T47D (cell line): Measurements from ENCODE around the gene ARHGAP9.
"Not testable (repeated sequence)": the region's sequence is repeated elsewhere in the genome, so short reads cannot be mapped to it uniquely, and the experiment has no call there.

Experiments
- DNase-seq, 2 experiments: peaks; one replicate each; pipeline versions ENCODE4 v3.0.0 to v3.0.0-alpha.2; 2011 to 2012; ENCODE audit warnings: low read depth in 1 of 2, low spot score in 1 of 2
- JUND ChIP-seq: IDR thresholded peaks from 2 replicates; pipeline ENCODE4 v1.6.1; 2012; ENCODE audit warnings: low read depth
- in situ Hi-C: cut with HindIII; loops from 2 replicates; pipeline ENCODE4 v1.10.0; 2016; ENCODE audit warnings: low sequenced_read_pairs, low pct_unique_long_range_greater_than_20kb

ARHGAP9 gene

DNA sequence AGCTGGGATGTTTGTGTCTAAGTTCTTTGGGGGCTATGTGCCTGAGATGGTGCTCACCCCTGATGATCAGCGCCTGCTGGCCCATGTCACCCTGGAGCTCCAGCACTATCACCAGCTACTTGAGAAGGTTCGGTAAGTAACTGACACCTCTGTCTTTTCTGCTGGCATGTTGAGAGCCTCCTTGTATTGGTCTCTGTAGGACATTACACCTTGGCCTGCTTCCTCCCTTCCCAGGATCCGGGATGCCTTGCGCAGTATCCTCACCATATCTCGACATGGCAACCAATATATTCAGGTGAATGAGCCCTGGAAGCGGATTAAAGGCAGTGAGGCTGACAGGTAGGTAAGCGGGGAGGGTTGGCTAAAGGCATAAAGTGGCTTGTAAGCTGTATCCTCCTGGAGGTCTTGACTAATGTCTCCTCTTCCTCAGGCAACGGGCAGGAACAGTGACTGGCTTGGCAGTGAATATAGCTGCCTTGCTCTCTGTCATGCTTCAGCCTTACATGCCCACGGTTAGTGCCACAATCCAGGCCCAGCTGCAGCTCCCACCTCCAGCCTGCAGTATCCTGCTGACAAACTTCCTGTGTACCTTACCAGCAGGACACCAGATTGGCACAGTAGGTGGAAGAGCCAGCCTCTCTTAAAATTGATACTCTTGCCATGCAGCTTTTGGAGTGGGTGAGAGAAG, 35.2 kb upstream of the ARHGAP9 start:
- in situ Hi-C loops = no loop called here
- TF ChIP-seq JUND = no peak
- no peak for DNase-seq

DNA sequence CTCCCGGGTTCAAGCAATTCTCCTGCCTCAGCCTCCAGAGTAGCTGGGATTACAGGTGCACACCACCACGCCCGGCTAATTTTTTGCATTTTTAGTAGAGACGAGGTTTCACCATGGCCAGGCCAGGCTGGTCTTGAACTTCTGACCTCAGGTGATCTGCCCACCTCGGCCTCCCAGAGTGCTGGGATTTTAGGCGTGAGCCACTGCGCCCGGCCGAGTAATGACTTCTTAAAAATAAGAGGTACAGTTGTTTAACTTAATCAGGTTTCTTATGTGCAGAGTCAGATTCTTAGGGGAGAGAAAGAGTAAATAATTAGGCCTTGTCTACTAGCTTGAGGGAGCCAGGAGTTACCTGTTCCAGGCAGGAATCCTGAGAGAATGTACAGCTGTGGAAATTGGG, 34.6 kb upstream of the ARHGAP9 start:
- in situ Hi-C loops = not testable (repeated sequence)

DNA sequence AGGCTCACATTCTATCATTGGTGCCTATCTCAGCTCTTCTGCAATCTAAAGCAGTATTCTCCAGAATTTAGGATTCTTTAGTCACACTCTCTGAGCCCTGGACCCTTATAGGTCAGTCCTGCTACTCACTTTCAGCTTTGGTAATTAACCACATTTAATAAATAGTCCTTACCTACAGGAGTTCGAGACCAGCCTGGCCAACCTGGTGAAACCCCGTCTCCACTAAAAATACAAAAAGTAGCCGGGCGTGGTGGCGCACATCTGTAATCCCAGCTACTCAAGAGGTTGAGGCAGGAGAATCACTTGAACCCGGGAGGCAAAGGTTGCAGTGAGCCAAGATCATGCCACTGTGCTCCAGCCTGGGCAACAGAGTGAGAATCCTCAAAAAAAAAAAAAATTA, 34.0 kb upstream of the ARHGAP9 start:
- DNase-seq, in situ Hi-C loops: not testable (repeated sequence)

More for the DNA sequence above, 34.6 kb upstream of the ARHGAP9 start:
- not testable (repeated sequence) for DNase-seq

DNA sequence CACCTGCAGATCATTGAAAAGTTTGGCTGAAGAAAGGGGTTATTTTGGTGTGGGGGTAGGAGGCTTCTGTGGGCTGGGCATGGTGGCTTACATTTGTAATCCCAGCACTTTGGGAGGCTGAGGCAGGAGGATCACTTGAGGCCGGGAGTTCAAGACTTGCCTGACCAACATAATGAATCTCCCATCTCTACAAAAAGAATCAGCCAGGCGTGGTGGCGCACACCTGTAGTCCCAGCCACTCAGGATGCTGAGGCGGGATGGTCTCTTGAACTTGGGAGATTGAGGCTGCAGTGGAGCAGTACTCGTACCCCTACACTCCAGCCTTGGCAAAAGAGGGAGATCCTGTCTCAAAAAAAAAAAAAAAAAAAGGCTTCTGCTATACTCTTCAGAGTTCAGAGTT, 33.6 kb upstream of the ARHGAP9 start:
- no peak for TF ChIP-seq JUND
- in situ Hi-C loops = no loop called here
- no peak for DNase-seq

DNA sequence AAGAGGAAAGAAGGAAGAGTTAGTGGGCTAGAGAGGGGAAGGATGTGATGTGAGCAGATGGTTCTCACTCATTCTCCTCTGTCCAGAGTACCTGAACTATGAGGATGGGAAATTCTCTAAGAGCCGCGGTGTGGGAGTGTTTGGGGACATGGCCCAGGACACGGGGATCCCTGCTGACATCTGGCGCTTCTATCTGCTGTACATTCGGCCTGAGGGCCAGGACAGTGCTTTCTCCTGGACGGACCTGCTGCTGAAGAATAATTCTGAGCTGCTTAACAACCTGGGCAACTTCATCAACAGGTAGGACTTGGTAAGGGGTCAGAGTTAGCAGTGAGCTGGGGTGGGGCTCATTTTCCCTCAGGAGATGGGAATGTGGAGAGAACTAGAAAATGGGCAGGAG, 33.0 kb upstream of the ARHGAP9 start:
- no peak for DNase-seq
- in situ Hi-C loops = no loop called here
- no peak for TF ChIP-seq JUND

DNA sequence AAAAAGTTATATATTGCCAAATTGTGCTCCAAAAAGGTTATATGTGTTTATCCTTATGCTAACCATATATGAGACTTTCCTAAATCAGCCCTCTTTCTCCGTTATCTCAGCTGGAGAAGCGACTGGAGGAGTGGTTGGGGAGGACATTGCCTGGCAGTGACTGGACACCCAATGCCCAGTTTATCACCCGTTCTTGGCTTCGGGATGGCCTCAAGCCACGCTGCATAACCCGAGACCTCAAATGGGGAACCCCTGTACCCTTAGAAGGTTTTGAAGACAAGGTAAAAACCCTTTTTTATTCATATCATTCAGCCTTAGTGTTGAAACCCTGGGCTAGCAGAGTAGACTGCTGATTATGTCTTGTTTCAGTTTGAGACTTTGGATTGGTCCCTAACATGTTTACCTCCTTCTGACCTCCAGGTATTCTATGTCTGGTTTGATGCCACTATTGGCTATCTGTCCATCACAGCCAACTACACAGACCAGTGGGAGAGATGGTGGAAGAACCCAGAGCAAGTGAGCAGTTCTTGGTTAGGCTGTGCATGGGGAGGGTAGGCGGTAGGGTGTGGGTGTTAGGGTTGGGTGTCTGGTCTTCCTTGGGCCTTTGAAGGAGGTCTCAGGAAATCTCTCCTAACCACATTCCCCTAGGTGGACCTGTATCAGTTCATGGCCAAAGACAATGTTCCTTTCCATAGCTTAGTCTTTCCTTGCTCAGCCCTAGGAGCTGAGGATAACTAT, 32.1 kb upstream of the ARHGAP9 start:
- TF ChIP-seq JUND = no peak
- DNase-seq = no peak
- in situ Hi-C loops = no loop called here

DNA sequence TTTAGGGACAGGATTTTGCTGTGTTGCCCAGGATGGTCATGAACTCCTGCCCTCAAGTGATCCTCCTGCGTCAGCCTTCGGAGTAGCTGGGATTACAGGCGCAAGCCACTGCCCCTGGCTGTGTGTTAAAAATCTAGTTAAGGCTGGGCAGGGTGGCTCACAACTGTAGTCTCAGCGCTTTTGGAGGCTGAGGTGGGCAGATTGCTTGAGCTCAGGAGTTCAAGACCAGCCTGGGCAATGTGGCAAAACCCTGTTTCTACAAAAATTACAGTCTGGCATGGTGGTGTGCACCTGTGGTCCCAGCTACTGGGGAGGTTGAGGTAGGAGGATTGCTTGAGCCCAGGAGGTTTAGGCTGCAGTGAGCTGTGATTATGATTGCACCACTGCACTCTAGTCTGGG, 31.5 kb upstream of the ARHGAP9 start:
- TF ChIP-seq JUND = no peak
- DNase-seq = no peak
- in situ Hi-C loops = no loop called here

DNA sequence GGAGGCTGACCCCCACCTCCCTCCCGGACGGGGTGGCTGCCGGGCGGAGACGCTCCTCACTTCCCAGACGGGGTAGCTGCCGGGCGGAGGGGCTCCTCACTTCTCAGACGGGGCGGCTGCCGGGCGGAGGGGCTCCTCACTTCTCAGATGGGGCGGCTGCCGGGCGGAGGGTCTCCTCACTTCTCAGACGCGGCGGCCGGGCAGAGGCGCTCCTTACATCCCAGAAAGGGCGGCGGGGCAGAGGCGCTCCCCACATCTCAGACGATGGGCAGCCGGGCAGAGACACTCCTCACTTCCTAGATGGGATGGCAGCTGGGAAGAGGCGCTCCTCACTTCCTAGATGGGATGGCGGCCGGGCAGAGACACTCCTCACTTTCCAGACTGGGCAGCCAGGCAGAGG, 28.1 kb upstream of the ARHGAP9 start:
- DNase-seq, in situ Hi-C loops: not testable (repeated sequence)

DNA sequence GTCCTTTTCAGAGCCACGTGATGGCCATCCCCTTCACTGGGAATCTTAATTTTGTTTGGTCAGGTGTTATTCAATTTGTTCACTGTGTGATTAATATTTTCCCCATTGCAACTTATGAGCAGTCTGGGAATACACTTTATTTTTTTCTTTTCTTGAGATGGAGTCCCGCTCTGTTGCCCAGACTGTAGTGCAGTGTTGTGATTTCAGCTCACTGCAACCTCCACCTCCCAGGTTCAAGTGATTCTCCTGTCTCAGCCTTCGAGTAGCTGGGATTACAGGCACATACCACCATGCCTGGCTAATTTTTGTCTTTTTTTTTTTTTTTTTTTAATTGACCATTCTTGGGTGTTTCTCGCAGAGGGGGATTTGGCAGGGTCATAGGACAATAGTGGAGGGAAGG, 26.9 kb upstream of the ARHGAP9 start:
- in situ Hi-C loops, DNase-seq: not testable (repeated sequence)

DNA sequence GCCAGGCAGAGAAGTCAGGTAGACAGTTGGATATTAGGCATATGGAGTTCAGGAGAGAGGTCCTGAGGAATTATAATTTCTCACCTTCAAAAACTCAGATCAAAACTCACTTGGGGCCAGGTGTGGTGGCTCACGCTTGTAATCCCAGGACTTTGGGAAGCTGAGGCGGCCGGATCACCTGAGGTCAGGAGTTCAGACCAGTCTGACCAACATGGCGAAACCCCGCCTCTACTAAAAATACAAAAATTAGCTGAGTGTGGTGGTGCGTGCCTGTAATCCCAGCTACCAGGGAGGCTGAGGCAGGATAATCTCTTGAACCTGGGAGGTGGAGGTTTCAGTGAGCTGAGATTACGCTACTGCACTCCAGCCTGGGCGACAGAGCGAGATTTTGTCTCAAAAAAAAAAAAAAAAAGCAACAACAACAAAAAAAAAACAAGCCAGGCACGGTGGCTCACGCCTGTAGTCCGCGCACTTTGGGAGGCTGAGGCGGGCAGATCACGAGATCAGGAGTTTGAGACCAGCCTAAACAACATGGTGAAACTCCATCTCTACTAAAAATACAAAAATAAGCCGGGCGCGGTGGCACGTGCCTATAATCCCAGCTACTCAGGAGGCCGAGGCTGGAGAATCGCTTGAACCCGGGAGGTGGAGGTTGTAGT, 22.8 kb upstream of the ARHGAP9 start:
- in situ Hi-C loops, DNase-seq: not testable (repeated sequence)

DNA sequence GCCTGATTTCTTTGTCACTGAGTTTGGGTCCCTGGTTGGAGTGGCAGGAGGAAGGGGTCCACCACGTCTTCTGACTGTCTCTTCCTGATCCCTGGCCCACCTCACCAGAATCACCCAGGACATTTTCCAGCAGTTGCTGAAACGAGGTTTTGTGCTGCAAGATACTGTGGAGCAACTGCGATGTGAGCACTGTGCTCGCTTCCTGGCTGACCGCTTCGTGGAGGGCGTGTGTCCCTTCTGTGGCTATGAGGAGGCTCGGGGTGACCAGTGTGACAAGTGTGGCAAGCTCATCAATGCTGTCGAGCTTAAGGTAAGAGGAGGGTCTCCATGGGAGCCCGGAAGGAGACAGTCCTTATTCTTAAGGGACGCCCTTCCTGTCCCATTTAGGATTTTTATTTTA, 20.5 kb upstream of the ARHGAP9 start:
- in situ Hi-C loops = no loop called here
- TF ChIP-seq JUND = no peak

DNA sequence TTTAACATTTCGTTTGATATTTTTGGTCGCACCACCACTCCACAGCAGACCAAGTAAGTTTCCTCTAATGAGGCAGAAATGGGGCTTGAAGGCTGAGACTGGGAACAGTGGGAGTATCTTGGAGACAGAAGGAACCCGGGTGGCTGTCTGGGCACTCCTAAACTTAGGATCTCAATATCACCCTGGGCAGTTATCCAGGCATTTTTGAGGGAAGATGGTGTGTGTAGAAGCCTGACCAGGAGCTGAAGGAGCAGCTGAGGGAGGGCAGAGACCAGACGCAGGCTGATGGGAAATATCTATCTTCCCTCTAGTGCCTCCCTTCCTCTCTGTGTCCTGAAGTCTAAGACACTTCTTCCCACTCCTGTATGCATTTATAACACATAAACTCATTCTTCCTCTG, 18.9 kb upstream of the ARHGAP9 start:
- in situ Hi-C loops = no loop called here
- no peak for DNase-seq
- TF ChIP-seq JUND = no peak

More for the DNA sequence above, 20.5 kb upstream of the ARHGAP9 start:
- DNase-seq = no peak

DNA sequence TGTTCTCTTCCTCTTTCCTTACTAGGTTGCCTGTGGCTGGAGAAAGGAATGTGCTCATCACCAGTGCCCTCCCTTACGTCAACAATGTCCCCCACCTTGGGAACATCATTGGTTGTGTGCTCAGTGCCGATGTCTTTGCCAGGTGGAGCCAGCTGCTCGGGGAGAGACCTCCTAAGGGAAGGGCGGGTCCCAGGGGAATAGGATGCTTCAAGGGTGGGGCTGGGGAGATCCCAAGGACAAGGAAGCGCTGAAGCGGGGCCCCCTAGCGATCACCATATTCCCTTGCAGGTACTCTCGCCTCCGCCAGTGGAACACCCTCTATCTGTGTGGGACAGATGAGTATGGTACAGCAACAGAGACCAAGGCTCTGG, 18.5 kb upstream of the ARHGAP9 start:
- in situ Hi-C loops = no loop called here
- DNase-seq = no peak
- no peak for TF ChIP-seq JUND
